Stimulated activated CD4-positive, alpha-beta T cell treated with anti-CD3 and anti-CD28 coated beads, Interleukin-1b, Interleukin-23, amount 100 ng/mL, for 48 hours (primary cell): Measurements from ENCODE around the gene CFAP221.

ENCODE experiments used
- DNase-seq: peaks from one replicate; pipeline ENCODE4 v3.0.0-alpha.2; 2020

CFAP221 gene

GRCh38 chr2:119544075-119544938 is at the start of gene CFAP221:
TSS of gene CFAP221 (plus strand) at chr2:119544449. CDS start at chr2:119546132, 1,683 bp downstream.
- DNase-seq = peak; percentile 63

- no peak for DNase-seq
Measured at GRCh38 chr2:119495948-119496347, 48.3 kb upstream of the CFAP221 start.

GRCh38 chr2:119496682-119497081 is 47.6 kb upstream of the CFAP221 start:
- no peak for DNase-seq

GRCh38 chr2:119508756-119509155 is 35.5 kb upstream of the CFAP221 start:
- DNase-seq = no peak

GRCh38 chr2:119511989-119512388 is 32.3 kb upstream of the CFAP221 start:
- DNase-seq = no peak

GRCh38 chr2:119512946-119513345 is 31.3 kb upstream of the CFAP221 start:
- no peak for DNase-seq

- no peak for DNase-seq
Measured at GRCh38 chr2:119513832-119514231, 30.4 kb upstream of the CFAP221 start.

GRCh38 chr2:119516121-119516520 is 28.1 kb upstream of the CFAP221 start:
- DNase-seq = no peak

GRCh38 chr2:119517433-119517832 is 26.8 kb upstream of the CFAP221 start:
- peak; percentile 45 for DNase-seq

- no peak for DNase-seq
Measured at GRCh38 chr2:119518401-119519056, 25.7 kb upstream of the CFAP221 start.

GRCh38 chr2:119519057-119519408 is 25.2 kb upstream of the CFAP221 start:
- no peak for DNase-seq

GRCh38 chr2:119520696-119521432 is 23.4 kb upstream of the CFAP221 start:
- DNase-seq = no peak

GRCh38 chr2:119521433-119522050 is 22.7 kb upstream of the CFAP221 start:
- DNase-seq = no peak

GRCh38 chr2:119522671-119523070 is 21.6 kb upstream of the CFAP221 start:
- DNase-seq = no peak

- no peak for DNase-seq
Measured at GRCh38 chr2:119523383-119523951, 20.8 kb upstream of the CFAP221 start.

GRCh38 chr2:119523952-119524694 is 20.1 kb upstream of the CFAP221 start, which contains the start of gene SCTR:
TSS of gene SCTR (minus strand) at chr2:119524483. CDS start at chr2:119524226, 257 bp downstream.
- no peak for DNase-seq

- no peak for DNase-seq
Measured at GRCh38 chr2:119525614-119526013, 18.6 kb upstream of the CFAP221 start.

- no peak for DNase-seq
Measured at GRCh38 chr2:119527999-119528398, 16.2 kb upstream of the CFAP221 start.

- no peak for DNase-seq
Measured at GRCh38 chr2:119531292-119531691, 13.0 kb upstream of the CFAP221 start.

- DNase-seq = no peak
Measured at GRCh38 chr2:119533560-119533959, 10.7 kb upstream of the CFAP221 start.

GRCh38 chr2:119536211-119536610 is 8.0 kb upstream of the CFAP221 start:
- DNase-seq = no peak

- DNase-seq = no peak
Measured at GRCh38 chr2:119536707-119537106, 7.5 kb upstream of the CFAP221 start.
